Neutrophil (primary cell): Measurements from ENCODE around the gene SNX9.

Source experiments
- H3K27ac ChIP-seq: fragments of 200-600 bp; sonication (generic); 2 replicates; pipeline ENCODE4 v1.5.1; 2016; ENCODE audit warnings: mild to moderate bottlenecking, moderate library complexity
- H3K27me3 ChIP-seq: fragments of 200-600 bp; sonication (generic); 2 replicates; pipeline ENCODE4 v1.6.0; 2016; ENCODE audit warnings: mild to moderate bottlenecking
- H3K36me3 ChIP-seq: fragments of 200-600 bp; sonication (generic); 2 replicates; pipeline ENCODE4 v1.5.1; 2017
- H3K4me1 ChIP-seq, 2 experiments: fragments of 200-600 bp in 1 of 2; sonication (generic) in 1 of 2; 1 replicate in 1 of 2; 2 replicates in 1 of 2; pipeline versions ENCODE4 v1.5.1 to v1.6.1; 2013 to 2016; ENCODE audit warnings: low read depth in 1 of 2, low read length in 1 of 2, mild to moderate bottlenecking in 1 of 2, moderate library complexity in 1 of 2; ENCODE audit not compliant: control insufficient read depth in 1 of 2, insufficient read depth in 1 of 2
- H3K4me3 ChIP-seq, 2 experiments: fragments of 200-600 bp in 1 of 2; sonication (generic) in 1 of 2; 1 replicate in 1 of 2; 2 replicates in 1 of 2; pipeline ENCODE4 v1.5.1; 2013 to 2016; ENCODE audit warnings: low read depth in 1 of 2, low read length in 1 of 2, mild to moderate bottlenecking in 1 of 2, moderate library complexity in 1 of 2
- H3K9me3 ChIP-seq: fragments of 200-600 bp; sonication (generic); 2 replicates; pipeline ENCODE4 v1.5.1; 2016
- TF ChIP-seq, protein P1 (sequence below): fragments of 200-600 bp; sonication (generic); IDR thresholded peaks from 2 replicates; pipeline ENCODE4 v1.5.1; 2016; ENCODE audit warnings: antibody characterized with exemption

SNX9 gene

GRCh38 chr6:157831018-157831369, 7.9 kb downstream of the SNX9 start:
- Histone ChIP-seq H3K4me3 (no peak overlapping the region), H3K36me3 (no peaks in the 10 kb centered on the region), H3K27ac (no peak overlapping the region), H3K9me3 (no peaks in the 10 kb centered on the region), H3K4me1 (no peaks in the 10 kb centered on the region), H3K27me3 (peaks cover 5% of the 10 kb centered on the region)
- TF ChIP-seq, protein P1, sequence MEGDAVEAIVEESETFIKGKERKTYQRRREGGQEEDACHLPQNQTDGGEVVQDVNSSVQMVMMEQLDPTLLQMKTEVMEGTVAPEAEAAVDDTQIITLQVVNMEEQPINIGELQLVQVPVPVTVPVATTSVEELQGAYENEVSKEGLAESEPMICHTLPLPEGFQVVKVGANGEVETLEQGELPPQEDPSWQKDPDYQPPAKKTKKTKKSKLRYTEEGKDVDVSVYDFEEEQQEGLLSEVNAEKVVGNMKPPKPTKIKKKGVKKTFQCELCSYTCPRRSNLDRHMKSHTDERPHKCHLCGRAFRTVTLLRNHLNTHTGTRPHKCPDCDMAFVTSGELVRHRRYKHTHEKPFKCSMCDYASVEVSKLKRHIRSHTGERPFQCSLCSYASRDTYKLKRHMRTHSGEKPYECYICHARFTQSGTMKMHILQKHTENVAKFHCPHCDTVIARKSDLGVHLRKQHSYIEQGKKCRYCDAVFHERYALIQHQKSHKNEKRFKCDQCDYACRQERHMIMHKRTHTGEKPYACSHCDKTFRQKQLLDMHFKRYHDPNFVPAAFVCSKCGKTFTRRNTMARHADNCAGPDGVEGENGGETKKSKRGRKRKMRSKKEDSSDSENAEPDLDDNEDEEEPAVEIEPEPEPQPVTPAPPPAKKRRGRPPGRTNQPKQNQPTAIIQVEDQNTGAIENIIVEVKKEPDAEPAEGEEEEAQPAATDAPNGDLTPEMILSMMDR, result no peak

DNA sequence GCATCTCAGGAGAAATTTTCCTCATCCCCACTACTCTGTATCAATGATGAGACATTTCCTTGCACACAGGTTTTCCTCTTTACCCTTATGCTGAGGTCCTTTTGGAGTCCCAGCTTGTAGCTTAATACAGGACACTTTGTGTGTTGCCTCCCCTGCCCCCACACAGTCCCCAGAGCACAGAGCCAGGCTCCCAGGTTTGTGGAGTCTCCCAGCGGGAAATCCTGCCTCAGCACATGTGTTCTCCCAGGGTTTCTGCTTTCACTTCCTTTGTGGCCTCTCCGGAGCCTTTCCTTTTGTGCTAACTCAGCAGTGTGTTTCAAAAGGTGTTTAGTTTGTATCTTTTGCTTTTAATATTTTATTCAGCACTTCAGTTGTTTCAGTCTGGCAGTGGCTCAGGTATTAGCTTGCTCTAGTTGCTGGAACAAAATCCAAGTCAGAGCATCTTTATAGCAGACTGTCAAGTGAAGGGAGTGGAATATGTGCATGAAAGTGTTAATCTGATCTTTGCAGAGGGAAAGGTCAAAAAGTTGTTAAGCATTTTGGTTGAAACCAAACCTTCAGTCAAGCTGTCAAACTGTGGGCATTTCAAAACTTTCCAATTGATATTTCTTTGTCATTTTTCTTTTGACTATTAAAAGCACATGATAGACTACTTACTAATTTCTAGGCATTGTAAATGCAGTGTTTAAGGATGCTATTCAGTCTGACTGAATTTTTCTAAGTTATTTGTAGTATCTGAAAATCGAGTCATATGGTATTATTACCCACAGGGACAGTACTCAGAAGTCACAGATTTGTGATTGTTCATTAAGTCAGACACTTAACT, 8.6 kb downstream of the SNX9 start:
- Histone ChIP-seq H3K36me3 (no peaks in the 10 kb centered on the region), H3K4me1 (no peaks in the 10 kb centered on the region), H3K27ac (no peak overlapping the region), H3K9me3 (no peaks in the 10 kb centered on the region), H3K4me3 (no peak overlapping the region), H3K27me3 (no peaks in the 10 kb centered on the region)
- TF ChIP-seq, protein P1, result no peak

- H3K4me3 ChIP-seq, result no peak overlapping the region
- H3K36me3 ChIP-seq, result no peaks in the 10 kb centered on the region
- H3K27ac ChIP-seq, result no peak overlapping the region
- H3K27me3 ChIP-seq, result no peaks in the 10 kb centered on the region
- TF ChIP-seq, protein P1, result no peak
- no peaks in the 10 kb centered on the region for H3K9me3 ChIP-seq
- no peaks in the 10 kb centered on the region for H3K4me1 ChIP-seq
Observed at GRCh38 chr6:157832250-157832967, 9.4 kb downstream of the SNX9 start.

DNA sequence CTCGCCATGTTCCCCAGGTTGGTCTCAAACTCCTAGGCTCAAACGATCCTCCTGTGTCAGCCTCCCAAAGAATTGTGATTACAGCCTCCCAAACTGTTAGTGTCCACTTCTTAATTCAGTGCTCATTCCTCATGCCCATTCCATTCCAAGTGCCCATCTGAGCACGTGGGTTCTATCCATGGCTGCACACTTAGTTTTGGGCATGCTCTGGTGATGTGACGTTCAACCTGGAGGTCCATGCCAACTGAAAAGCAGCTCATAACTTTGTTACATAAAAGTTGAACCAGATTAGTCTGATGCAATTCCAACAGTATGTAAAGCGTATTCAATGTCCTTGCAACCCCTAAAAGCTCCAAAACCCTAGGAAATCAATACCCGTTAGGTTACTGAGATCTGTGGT, 11.5 kb downstream of the SNX9 start:
- TF ChIP-seq, protein P1, result no peak
- Histone ChIP-seq H3K27ac (no peak overlapping the region), H3K4me1 (no peaks in the 10 kb centered on the region), H3K4me3 (no peak overlapping the region), H3K27me3 (no peaks in the 10 kb centered on the region), H3K9me3 (no peaks in the 10 kb centered on the region), H3K36me3 (no peaks in the 10 kb centered on the region)

DNA sequence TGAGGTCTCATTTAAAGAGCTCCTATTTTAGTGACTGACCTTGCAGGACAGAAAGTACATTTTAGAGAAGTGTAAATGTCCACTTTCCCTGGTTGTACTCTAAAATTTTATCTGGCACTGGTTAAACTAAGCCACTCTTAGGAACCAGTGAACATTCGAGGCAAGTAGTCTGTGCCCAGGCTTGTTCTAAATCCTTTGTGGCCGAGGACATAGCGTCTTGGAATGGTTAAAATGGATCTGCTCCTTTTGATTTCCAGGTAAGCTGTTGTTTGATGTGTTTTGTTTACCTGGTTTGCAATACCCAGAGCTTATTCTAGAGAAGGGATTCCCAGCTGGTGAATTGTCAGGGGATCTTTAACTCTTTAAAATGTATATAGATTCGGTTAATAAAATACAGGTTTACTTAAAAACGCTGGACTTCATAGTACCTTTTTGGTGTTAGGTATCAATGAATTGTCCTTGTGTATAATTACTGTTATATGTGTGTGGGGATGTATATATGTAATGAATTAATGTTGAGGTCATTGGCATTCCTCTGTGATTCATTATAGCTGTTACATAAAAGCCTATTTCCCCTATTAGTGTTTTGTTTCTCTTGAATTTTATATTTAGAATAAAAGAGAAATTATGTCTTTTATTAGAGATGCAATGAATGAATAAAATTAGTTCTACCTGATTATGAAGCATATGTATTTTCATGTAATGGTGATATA, 15.8 kb downstream of the SNX9 start:
- Histone ChIP-seq H3K4me3 (no peak overlapping the region), H3K4me1 (no peaks in the 10 kb centered on the region), H3K27me3 (no peaks in the 10 kb centered on the region), H3K36me3 (no peaks in the 10 kb centered on the region), H3K27ac (no peak overlapping the region), H3K9me3 (no peaks in the 10 kb centered on the region)
- TF ChIP-seq, protein P1, result no peak
